Pancreas (tissue), 10 donors: Measurements from ENCODE around the gene ZNF283. TPM values are rescaled to one million over a fixed set of nuclear protein-coding genes. Genes with fewer than 3 reads are reported as not detected.
"Not testable (repeated sequence)": the region's sequence is repeated elsewhere in the genome, so short reads cannot be mapped to it uniquely, and the experiment has no call there.

Source experiments
- ATAC-seq, 4 donors: fragments of 200-7000 bp; cut with Tn5 transposase; one replicate each; pipeline versions ENCODE4 v1.8.0 to v1.9.1; 2020; ENCODE audit warnings: mild to moderate bottlenecking in 4 of 4, moderate library complexity in 4 of 4
- DNase-seq, 6 donors: peaks; one replicate each; pipeline ENCODE4 v3.0.0-alpha.2; 2020
- FAIRE-seq: peaks from 2 replicates; lab custom pipeline; 2012; peaks lifted over from hg19 to GRCh38; lab: Jason Lieb, UNC
- H3K27ac ChIP-seq, 4 donors: fragments of 200-600 bp; sonication (generic); 1 replicate in 3 of 4; 2 replicates in 1 of 4; pipeline versions ENCODE4 v1.5.0 to v1.8.0; 2020
- H3K27me3 ChIP-seq, 4 donors: fragments of 200-600 bp; one replicate each; pipeline ENCODE4 v1.8.0; 2021
- H3K36me3 ChIP-seq, 3 donors: fragments of 200-600 bp; sonication (generic) in 1 of 3; one replicate each; pipeline versions ENCODE4 v1.5.0 to v1.8.0; 2020 to 2021
- H3K4me1 ChIP-seq, 3 donors: fragments of 200-600 bp; one replicate each; pipeline ENCODE4 v1.8.0; 2021
- H3K4me3 ChIP-seq, 4 donors: fragments of 200-600 bp; sonication (generic) in 2 of 4; one replicate each; pipeline versions ENCODE4 v1.5.0 to v1.8.0; 2020 to 2021
- H3K9me3 ChIP-seq, 4 donors: fragments of 200-600 bp; one replicate each; pipeline ENCODE4 v1.8.0; 2021
- CTCF ChIP-seq, 4 donors: fragments of 200-600 bp; sonication (generic) in 3 of 4; IDR thresholded peaks; one replicate each; pipeline versions ENCODE4 v1.5.0 to v1.8.0; 2021; ENCODE audit warnings: antibody characterized with exemption in 4 of 4
- WGBS, 2 donors: extraction: QIAGEN DNeasy Blood & Tissue Kit; methylation state at CpG; one replicate each; pipeline ENCODE4 v1.1.7; 2013; 5-methylcytosine and 5-hydroxymethylcytosine counted together
- intact Hi-C, 3 donors: fragments of 100-400 bp; cut with DNase I; formaldehyde crosslinking; loops; one replicate each; pipeline versions ENCODE4 v1.11.1 to v1.14.2; 2022
- polyA plus RNA-seq, 2 donors: library from polyadenylated mRNA; stranded (reverse); fragments of 200-250 nt; gene quantifications; one replicate each; pipeline ENCODE4 v1.2.3, GENCODE V29; 2013
- total RNA-seq, 6 donors: library from RNA; stranded (reverse); fragmentation: NEBNext Ultra II Directional in 4 of 6; extraction: Animal tissue kit (Norgen Biotek cat#: 25700) in 4 of 6; gene quantifications; one replicate each; pipeline versions ENCODE4 v1.2.1 to v1.2.4, GENCODE V29; 2021 to 2023
- donor health status: healthy with polysubstance abuse.
- donor health status: DM: no; HTN: no; CAD: no; lungs with moderate emphysema.
- donor health status: DM: no; HTN: no; CAD: no.
- donor health status: control.
- donor health status: control.
- donor health status: Bipolar disorder and iron deficiency.
- donor health status: DM: yes; HTN: yes; CAD: no.
- donor health status: DM: no; HTN: no; CAD: no.
- donor health status: DM: no; HTN: no; CAD: no.
- donor health status: DM: yes; HTN: yes; CAD: no.

The ZNF283 gene
- total and polyA plus RNA-seq, 8 donors: 1.9 to 7.7 (median 3.6) TPM

GRCh38 chr19:43812259-43812658 lies 14.9 kb upstream of the ZNF283 start:
- 53 to 55% methylated on average over 1 of the region's 1 CpG for WGBS, 2 donors
- H3K27ac ChIP-seq: no peak overlapping the region
- H3K4me3 ChIP-seq: no peak overlapping the region
- intact Hi-C loops: no loop called here
- no peak for FAIRE-seq
- ATAC-seq: no peak
- DNase-seq: no peak
- no peaks in the 10 kb centered on the region for H3K36me3 ChIP-seq
- H3K27me3 ChIP-seq: no peaks in the 10 kb centered on the region
- TF ChIP-seq CTCF (IDR thresholded peaks at IDR 0.05): no peak
- H3K9me3 ChIP-seq: no peaks in the 10 kb centered on the region
- no peaks in the 10 kb centered on the region for H3K4me1 ChIP-seq

GRCh38 chr19:43812688-43813087 lies 14.4 kb upstream of the ZNF283 start:
- no peaks in the 10 kb centered on the region for H3K27me3 ChIP-seq
- 52 to 68% methylated on average over 6 of the region's 6 CpGs for WGBS, 2 donors
- no peaks in the 10 kb centered on the region for H3K36me3 ChIP-seq
- no peak for TF ChIP-seq CTCF (IDR thresholded peaks at IDR 0.05)
- H3K4me3 ChIP-seq: no peak overlapping the region
- no peak for ATAC-seq
- H3K4me1 ChIP-seq: no peaks in the 10 kb centered on the region
- intact Hi-C loops: no loop called here
- no peak for FAIRE-seq
- H3K9me3 ChIP-seq: no peaks in the 10 kb centered on the region
- DNase-seq: no peak
- H3K27ac ChIP-seq: no peak overlapping the region

- FAIRE-seq (no peak), ATAC-seq (no peak), DNase-seq (no peak)
- no peaks in the 10 kb centered on the region for H3K27me3 ChIP-seq
- intact Hi-C loops: no loop called here
- no peak for TF ChIP-seq CTCF (IDR thresholded peaks at IDR 0.05)
- no peaks in the 10 kb centered on the region for H3K9me3 ChIP-seq
- H3K4me1 ChIP-seq: no peaks in the 10 kb centered on the region
- 35 to 49% methylated on average over 5 of the region's 5 CpGs for WGBS, 2 donors
- H3K4me3 ChIP-seq: no peak overlapping the region
- no peaks in the 10 kb centered on the region for H3K36me3 ChIP-seq
- H3K27ac ChIP-seq: no peak overlapping the region
These were observed 12.3 kb upstream of the ZNF283 start for GRCh38 chr19:43814663-43815352.

- ATAC-seq, H3K9me3 ChIP-seq, DNase-seq, FAIRE-seq, H3K36me3 ChIP-seq, H3K27ac ChIP-seq, H3K4me1 ChIP-seq, H3K27me3 ChIP-seq, H3K4me3 ChIP-seq, intact Hi-C loops: not testable (repeated sequence)
- 59 to 80% methylated on average over 1 of the region's 1 CpG for WGBS, 2 donors
These were observed 9.7 kb upstream of the ZNF283 start for GRCh38 chr19:43817454-43817853.

GRCh38 chr19:43818500-43818899 lies 8.6 kb upstream of the ZNF283 start:
- intact Hi-C loops: no loop called here
- Histone ChIP-seq H3K27me3 (peaks cover 0 to 8% (median 0%) of the 10 kb centered on the region in 4 donors), H3K36me3 (no peaks in the 10 kb centered on the region), H3K9me3 (no peaks in the 10 kb centered on the region), H3K27ac (no peak overlapping the region), H3K4me3 (no peak overlapping the region), H3K4me1 (no peaks in the 10 kb centered on the region)
- WGBS, 2 donors: 64 to 74% methylated on average over 5 of the region's 5 CpGs
- FAIRE-seq (no peak), DNase-seq (no peak), ATAC-seq (no peak)
- TF ChIP-seq CTCF (IDR thresholded peaks at IDR 0.05): no peak
